HG03565 (cell line): ENCODE measurements around the gene DNAH6.
"Not testable (repeated sequence)": the region's sequence is repeated elsewhere in the genome, so short reads cannot be mapped to it uniquely, and the experiment has no call there.

Experiments
- ATAC-seq: cut with Tn5 transposase; IDR thresholded peaks from one replicate; pipeline ENCODE4 v1.9.1; 2021; ENCODE audit warnings: mild to moderate bottlenecking, moderate library complexity; ENCODE audit not compliant: unreplicated experiment

DNAH6 gene

DNA sequence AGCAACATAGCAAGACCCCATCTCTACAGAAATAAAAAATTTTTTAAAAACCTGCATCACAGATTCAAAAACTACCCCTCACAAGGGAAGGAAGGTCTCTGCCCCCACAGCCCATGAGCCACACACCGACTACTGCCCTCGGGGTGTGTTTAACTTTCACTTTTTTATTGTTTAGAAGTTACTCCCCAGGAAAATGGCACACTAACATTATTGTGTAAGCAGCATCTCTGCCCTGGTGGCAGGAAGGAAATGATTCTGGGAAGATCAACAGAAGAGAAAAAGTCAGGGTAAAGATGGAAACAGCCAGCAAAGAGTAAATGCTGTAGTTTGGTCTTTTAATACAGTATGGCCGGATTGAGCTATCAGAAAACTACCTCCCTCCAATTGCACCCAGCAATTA, 342.6 kb downstream of the DNAH6 start:
- no peak for ATAC-seq

- ATAC-seq = no peak
Observed at GRCh38 chr2:84861539-84861938, 345.2 kb downstream of the DNAH6 start.

DNA sequence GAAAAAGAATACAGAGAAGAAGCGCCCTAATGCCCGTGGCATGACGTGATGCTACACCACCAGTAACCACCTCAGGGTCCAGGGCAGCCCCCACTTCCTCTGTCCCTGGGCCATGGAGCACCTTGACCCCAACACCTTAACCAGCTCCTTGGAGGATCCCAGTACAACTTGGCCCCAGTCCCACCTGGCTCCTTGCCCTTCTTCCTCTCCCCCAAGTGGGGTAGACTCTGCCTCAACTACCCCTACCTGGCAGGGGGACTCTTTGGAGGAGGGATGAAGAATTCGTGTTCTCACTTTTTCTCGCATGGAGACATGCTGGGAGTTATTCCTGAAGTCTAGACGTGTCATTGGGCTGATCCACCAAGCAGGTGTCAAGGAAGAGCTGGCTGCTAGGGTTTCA, 345.7 kb downstream of the DNAH6 start:
- ATAC-seq = no peak

DNA sequence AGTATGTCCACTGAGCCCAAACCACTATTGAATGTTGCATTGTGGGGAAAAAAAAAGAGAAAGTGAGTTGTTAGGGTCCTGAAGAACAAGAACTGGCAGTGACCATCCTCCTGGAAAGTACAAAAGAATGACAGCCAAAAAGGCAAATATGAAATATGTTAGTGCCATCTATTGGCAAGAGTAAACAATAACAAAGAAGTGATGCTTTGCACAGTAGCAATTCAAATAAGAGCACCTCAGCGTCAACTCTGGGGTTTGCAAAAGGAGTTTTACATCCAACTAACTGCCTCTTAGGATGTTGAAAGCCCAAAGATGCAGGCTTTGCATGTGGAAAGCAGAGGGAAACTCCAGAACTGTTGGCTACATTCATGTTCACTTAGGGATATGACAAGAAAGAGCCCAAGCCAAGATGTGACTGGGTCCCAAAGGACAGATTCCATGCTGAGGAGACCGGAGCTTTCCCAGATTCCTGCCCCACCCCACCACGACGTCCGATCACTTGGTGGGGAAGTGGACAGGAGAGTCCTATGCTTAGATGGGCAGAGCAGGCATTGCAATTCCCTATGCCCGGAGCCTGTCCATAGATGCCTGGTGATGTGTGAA, 349.0 kb downstream of the DNAH6 start:
- peak; percentile 87 for ATAC-seq

DNA sequence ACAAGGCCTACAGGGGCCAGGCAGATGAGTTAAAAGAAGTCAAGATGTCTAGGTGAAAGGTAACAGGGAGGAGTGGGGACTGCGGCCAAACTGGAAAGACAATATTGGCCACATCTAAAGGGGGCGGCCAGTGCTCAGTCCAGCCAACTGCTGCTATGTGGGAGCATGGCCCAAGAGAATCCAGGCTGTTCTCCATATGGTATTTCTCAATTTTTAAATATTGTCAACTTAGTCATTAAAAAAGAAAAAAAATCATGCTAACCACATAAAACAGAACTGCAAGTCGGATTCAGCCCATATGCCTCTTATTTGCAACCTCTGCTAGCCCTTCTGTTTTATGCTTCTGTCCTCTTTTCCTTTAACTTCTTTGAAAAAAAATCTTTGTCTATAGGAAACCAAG, 349.8 kb downstream of the DNAH6 start:
- no peak for ATAC-seq

DNA sequence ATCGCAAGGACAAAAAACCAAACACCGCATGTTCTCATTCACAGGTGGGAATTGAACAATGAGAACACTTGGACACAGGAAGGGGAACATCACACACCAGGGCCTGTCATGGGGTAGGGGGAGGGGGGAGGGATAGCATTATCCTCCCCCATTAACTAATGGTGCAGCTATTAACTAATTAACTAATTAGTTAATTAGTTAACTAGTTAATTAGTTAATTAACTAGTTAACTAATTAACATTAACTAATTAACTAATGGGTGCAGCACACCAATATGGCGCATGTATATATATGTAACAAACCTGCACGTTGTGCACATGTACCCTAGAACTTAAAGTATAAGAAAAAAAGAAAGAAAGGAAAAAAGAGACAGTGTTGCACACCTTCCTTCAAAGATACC, 352.0 kb downstream of the DNAH6 start:
- not testable (repeated sequence) for ATAC-seq
